ENCODE data around the gene DNM2.
A peak's percentile ranks its signal among the peaks of the same experiment; 100 is the strongest.

DNA sequence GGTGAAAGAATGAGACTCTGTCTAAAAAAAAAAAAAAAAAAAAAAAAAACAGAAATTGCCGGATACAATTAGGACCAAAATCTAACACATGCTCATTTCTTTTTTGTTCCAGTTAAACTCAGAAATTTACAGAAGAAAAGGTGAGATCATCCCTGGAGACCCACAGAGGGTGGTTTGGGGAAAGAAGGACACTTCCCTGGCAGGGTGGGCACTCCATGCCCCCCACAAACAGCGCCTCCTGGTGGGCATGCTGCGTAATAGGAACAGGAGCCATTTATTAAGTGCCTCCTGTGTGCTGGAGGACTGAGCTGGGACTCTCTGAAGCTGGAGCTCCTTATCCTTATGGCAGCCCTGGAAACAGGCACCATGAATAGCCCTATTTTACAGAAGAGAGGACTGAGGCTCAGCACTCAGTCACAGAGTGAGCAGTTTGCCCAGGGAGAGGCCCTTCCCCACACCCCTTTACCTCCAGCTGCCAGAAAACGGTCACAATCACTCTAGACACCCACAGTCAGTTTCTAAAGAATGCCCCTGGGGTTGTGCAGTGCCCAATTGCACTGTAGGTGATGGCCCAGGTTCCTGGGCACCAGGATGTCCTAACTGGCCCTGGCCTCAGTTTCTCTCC is 140.4 kb downstream of the DNM2 start:
- TF ChIP-seq, protein P1, sequence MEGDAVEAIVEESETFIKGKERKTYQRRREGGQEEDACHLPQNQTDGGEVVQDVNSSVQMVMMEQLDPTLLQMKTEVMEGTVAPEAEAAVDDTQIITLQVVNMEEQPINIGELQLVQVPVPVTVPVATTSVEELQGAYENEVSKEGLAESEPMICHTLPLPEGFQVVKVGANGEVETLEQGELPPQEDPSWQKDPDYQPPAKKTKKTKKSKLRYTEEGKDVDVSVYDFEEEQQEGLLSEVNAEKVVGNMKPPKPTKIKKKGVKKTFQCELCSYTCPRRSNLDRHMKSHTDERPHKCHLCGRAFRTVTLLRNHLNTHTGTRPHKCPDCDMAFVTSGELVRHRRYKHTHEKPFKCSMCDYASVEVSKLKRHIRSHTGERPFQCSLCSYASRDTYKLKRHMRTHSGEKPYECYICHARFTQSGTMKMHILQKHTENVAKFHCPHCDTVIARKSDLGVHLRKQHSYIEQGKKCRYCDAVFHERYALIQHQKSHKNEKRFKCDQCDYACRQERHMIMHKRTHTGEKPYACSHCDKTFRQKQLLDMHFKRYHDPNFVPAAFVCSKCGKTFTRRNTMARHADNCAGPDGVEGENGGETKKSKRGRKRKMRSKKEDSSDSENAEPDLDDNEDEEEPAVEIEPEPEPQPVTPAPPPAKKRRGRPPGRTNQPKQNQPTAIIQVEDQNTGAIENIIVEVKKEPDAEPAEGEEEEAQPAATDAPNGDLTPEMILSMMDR (conservative IDR thresholded peaks at IDR 0.05 in 1 of 2, IDR thresholded peaks at IDR 0.05 in 1 of 2; ENCODE audit: low read depth in 1 of 2, low read length in 2 of 2): peak; percentile 86 to 88
- no peak for TF ChIP-seq EZH2 (IDR thresholded peaks at IDR 0.05; ENCODE audit: low read length, missing control alignments)

Measured in fibroblast of lung (primary cell).